SHP77 (cell line): ENCODE measurements around the gene EID1.
A peak's percentile ranks its signal among the peaks of the same experiment; 100 is the strongest.
"Not testable (repeated sequence)": the region's sequence is repeated elsewhere in the genome, so short reads cannot be mapped to it uniquely, and the experiment has no call there.

Experiments used
- DNase-seq, 2 experiments: peaks; one replicate each; lab custom pipeline; 2025; lab: John Stamatoyannopoulos, UW

The EID1 gene

DNA sequence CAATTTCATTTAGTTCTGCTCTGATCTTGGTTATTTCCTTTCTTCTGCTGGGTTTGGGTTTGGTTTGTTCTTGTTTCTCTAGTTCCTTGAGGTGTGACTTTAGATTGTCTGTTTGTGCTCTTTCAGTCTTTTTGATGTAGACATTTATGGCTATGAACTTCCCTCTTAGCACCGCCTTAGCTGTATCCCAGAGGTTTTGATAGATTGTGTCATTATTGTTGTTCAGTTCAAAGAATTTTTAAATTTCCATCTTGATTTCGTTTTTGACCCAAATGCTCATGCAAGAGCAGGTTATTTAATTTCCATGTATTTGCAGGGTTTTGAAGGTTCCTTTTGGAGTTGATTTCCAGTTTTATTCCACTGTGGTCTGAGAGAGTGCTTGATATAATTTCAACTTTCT, 32.6 kb downstream of the EID1 start:
- not testable (repeated sequence) for DNase-seq

DNA sequence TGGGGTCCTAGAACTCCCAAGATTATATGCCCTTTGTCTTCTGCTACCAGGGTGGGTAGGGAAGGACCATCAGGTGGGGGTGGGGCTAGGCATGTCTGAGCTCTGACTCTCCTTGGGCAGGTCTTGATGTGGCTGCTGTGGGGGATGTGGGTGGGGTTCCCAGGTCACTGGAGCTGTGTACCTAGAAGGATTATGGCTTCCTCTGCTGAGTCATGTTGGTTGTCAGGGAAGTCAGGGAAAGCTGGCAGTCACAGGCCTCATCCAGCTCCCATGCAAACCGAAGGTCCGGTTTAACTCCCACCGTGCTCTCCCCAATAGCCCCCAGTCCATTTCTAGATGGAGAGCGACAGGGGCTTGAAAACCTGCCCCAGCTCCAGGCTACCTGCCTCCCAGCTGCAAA, 35.2 kb downstream of the EID1 start:
- no peak for DNase-seq

- no peak for DNase-seq
These were observed 36.8 kb downstream of the EID1 start for GRCh38 chr15:48914717-48915116.

DNA sequence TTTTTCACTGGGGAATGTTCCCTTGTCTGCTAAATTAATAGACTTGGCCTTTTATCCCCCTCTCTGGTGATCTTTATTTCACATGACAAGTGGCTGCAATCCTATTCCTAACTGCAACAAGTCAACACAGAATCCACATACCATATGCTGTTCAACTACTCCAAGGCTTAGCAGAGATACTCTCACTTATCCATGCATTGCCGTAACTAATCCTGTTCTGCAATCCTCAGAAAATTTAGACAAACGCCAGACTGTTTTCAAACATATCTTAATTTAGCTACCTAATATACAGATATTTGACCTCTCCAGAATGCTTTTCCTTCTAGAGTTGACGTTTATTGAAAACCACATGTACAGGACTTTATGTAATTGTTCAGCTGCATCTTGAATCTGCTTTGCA, 37.9 kb downstream of the EID1 start:
- no peak for DNase-seq

DNA sequence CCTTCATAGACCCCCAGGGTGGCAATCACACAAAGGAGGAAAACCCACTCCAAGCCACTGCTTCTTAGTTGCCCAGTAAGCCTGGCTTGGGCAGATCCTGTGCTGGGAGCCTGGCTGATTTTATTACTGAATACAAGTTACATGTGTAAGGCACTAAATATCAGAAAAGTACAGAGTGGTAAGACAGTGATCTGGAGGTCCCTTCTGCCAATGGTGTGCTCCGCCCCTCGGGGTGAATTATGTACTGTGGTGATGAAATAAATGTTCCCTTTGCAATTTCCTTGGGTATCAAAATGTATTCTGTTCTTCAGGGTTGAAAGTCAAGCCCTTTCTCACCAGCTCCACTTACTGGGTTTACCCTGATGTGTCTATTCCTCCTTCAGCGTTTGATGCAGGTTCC, 38.8 kb downstream of the EID1 start:
- no peak for DNase-seq

DNA sequence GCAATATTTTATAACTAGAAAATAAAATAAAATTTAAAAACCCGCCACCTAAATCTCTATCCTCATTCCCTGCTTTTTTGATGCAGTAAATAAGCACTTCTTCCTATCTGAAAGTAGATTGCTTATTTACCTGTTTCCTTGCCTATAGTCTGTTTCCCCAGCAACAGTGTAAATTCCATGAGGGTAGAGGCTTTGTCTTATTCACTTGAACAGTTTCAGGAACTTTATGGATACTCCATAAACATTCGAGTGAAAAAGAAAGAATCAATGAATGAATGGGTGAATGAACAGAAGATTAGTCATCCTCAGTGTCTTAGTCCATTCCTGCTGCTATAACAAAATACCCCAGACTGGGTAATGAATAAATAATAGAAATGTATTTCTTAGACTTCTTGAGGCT, 44.1 kb downstream of the EID1 start:
- DNase-seq, result no peak

- DNase-seq, result no peak
These were observed 46.8 kb downstream of the EID1 start for GRCh38 chr15:48924528-48925393.

DNA sequence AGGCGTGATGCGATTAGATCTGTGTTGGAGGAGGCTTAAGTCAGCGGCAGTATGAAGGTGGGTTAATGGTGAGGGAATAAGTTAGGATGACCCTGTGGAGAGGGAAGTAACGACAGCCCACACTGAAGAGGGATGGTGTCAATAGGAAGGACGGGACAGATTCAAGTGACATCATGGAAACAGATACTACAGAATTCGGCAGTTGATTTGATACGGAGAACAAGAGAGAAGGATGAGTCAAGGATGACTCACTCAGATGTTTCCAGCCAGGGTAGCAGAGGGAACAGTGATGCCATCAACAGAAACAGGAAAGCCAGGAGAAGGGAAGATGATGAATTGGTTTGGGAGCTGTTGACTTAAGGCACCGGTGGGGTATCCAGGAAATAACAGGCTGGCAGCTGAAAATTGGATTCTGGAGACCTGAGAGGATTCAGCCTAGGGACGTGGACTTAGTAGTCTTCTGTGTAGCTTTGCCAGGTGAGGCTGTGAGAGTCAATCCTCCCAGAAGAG, 47.8 kb downstream of the EID1 start:
- peak; percentile 74 to 81 for DNase-seq

DNA sequence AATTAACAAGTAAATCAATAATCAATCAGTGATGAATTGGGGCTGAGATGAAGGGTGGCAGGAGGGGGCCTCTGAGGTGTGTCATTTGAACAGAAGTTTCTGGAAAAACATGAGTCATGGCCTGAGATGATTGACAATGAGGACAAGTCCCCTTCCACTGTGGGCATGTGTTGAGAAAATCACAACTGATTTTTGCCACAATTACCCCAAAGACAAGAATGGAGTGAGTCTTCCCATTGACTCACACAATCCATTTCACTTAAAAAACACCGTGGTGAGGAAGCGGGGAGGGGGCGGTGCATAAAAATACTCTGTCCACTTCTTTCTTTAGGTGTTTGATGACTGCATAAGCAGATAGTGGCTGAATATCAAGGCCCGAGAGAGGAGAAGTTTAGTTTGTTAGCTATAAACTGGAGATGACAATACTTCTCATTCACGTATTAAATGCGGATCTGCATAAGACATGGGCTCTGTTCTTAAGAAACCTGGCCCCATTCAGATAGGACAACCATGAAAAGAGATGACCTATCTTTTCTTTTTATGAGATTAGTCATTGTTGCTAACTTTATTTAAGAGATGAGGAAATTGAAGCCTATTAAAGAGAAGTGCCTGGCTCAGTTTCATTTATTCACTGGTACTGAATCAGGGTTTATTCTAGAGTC, 51.1 kb downstream of the EID1 start:
- DNase-seq, result no peak

DNA sequence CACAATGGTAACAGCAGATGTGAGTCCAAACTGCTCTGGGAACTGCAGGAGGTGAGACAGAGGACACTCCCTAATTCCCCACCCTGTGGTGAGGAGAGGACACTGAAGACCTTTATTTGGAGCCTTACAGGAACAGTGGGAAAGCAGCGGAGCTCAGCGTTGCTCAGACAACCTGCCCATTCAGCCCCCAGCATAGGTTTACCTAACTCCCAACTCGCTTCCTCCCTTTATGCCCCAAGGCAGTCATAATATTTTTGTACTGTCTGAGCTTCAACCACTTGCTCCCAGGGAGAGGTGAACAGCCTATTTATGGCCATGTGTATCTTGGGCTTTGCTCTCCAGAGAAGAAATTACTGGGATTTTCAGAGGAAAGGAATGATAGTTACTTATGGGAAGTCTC, 51.7 kb downstream of the EID1 start:
- no peak for DNase-seq
